Activated CD4-positive, alpha-beta memory T cell treated with anti-CD3 and anti-CD28 coated beads for 36 hours (primary cell): ENCODE results near the gene MUC20. TPM values are rescaled to one million over a fixed set of nuclear protein-coding genes. Genes with fewer than 3 reads are reported as not detected.
"Not testable (repeated sequence)": the region's sequence is repeated elsewhere in the genome, so short reads cannot be mapped to it uniquely, and the experiment has no call there.

Experiments
- CTCF ChIA-PET: fragments of 350-600 bp; sonication (Branson Sonifier 250); formaldehyde crosslinking; loops from one replicate; lab custom pipeline; 2021; ENCODE audit warnings: antibody characterized with exemption, inconsistent platforms; lab: Charles Lee
- POLR2A ChIA-PET: fragments of 350-600 bp; sonication (Branson Sonifier 250); formaldehyde crosslinking; loops from one replicate; lab custom pipeline; 2021; ENCODE audit warnings: antibody characterized with exemption; lab: Charles Lee
- DNase-seq: peaks from one replicate; pipeline ENCODE4 v3.0.0-alpha.2; 2020
- H3K27ac Mint-ChIP-seq: one replicate; pipeline ENCODE4 v1.8.0; 2021; ENCODE audit warnings: mixed read lengths
- H3K27me3 Mint-ChIP-seq: one replicate; pipeline ENCODE4 v1.8.0; 2021; ENCODE audit warnings: mixed read lengths
- H3K36me3 Mint-ChIP-seq: one replicate; pipeline ENCODE4 v1.8.0; 2021; ENCODE audit warnings: mixed read lengths
- H3K4me1 Mint-ChIP-seq: one replicate; pipeline ENCODE4 v1.8.0; 2021; ENCODE audit warnings: low read depth, mixed read lengths
- H3K4me3 Mint-ChIP-seq: one replicate; pipeline ENCODE4 v1.8.0; 2021; ENCODE audit warnings: mild to moderate bottlenecking, mixed read lengths
- H3K9me3 Mint-ChIP-seq: one replicate; pipeline ENCODE4 v1.8.0; 2021; ENCODE audit warnings: mixed read lengths
- intact Hi-C: fragments of 100-400 bp; cut with micrococcal nuclease; formaldehyde crosslinking; loops from one replicate; pipeline ENCODE4 v1.15.1; 2023
- total RNA-seq, 2 experiments: library from RNA; stranded (reverse); gene quantifications; one replicate each; pipeline ENCODE4 v1.2.3, GENCODE V29; 2021

The MUC20 gene
- total RNA-seq, 2 experiments from 2014 or later, result 0.73 to 0.78 TPM

- ChIA-PET POLR2A (no interaction called here), CTCF (no interaction called here)
- H3K27ac Mint-ChIP-seq, result no peak overlapping the region
- H3K4me3 Mint-ChIP-seq, result no peak overlapping the region
- intact Hi-C loops, result no loop called here
- no peaks in the 10 kb centered on the region for H3K9me3 Mint-ChIP-seq
- DNase-seq, result no peak
- peaks cover 6% of the 10 kb centered on the region for H3K4me1 Mint-ChIP-seq
- no peaks in the 10 kb centered on the region for H3K27me3 Mint-ChIP-seq
- H3K36me3 Mint-ChIP-seq, result peaks cover 13% of the 10 kb centered on the region
These were observed 2.8 kb upstream of the MUC20 start for GRCh38 chr3:195717852-195718476.

- H3K9me3 Mint-ChIP-seq, result no peaks in the 10 kb centered on the region
- ChIA-PET CTCF (no interaction called here), POLR2A (no interaction called here)
- DNase-seq, result no peak
- intact Hi-C loops, result no loop called here
- H3K27me3 Mint-ChIP-seq, result no peaks in the 10 kb centered on the region
- no peak overlapping the region for H3K27ac Mint-ChIP-seq
- peaks cover 13% of the 10 kb centered on the region for H3K36me3 Mint-ChIP-seq
- peaks cover 6% of the 10 kb centered on the region for H3K4me1 Mint-ChIP-seq
- no peak overlapping the region for H3K4me3 Mint-ChIP-seq
These were observed 2.2 kb upstream of the MUC20 start for GRCh38 chr3:195718477-195718984.

GRCh38 chr3:195719514-195720254 is 1.1 kb upstream of the MUC20 start:
- intact Hi-C loops, H3K27me3 Mint-ChIP-seq, H3K27ac Mint-ChIP-seq, DNase-seq, H3K9me3 Mint-ChIP-seq, POLR2A ChIA-PET, CTCF ChIA-PET, H3K4me1 Mint-ChIP-seq, H3K4me3 Mint-ChIP-seq: not testable (repeated sequence)
- H3K36me3 Mint-ChIP-seq, result peaks cover 11% of the 10 kb centered on the region

- intact Hi-C loops, CTCF ChIA-PET: not testable (repeated sequence)
These were observed 1.6 kb downstream of the MUC20 start for GRCh38 chr3:195722139-195722995.

GRCh38 chr3:195722996-195723345 is 2.2 kb downstream of the MUC20 start:
- H3K27ac Mint-ChIP-seq, H3K4me3 Mint-ChIP-seq, H3K36me3 Mint-ChIP-seq, H3K27me3 Mint-ChIP-seq, CTCF ChIA-PET, POLR2A ChIA-PET, DNase-seq, H3K4me1 Mint-ChIP-seq, intact Hi-C loops, H3K9me3 Mint-ChIP-seq: not testable (repeated sequence)

More at GRCh38 chr3:195722139-195722995, 1.6 kb downstream of the MUC20 start:
- DNase-seq, H3K27me3 Mint-ChIP-seq, H3K4me3 Mint-ChIP-seq, H3K4me1 Mint-ChIP-seq, H3K36me3 Mint-ChIP-seq, H3K9me3 Mint-ChIP-seq, POLR2A ChIA-PET, H3K27ac Mint-ChIP-seq: not testable (repeated sequence)

GRCh38 chr3:195724363-195724762 is 3.6 kb downstream of the MUC20 start:
- CTCF ChIA-PET, H3K27ac Mint-ChIP-seq, intact Hi-C loops, DNase-seq, H3K9me3 Mint-ChIP-seq, H3K4me1 Mint-ChIP-seq, H3K36me3 Mint-ChIP-seq, POLR2A ChIA-PET, H3K27me3 Mint-ChIP-seq, H3K4me3 Mint-ChIP-seq: not testable (repeated sequence)

- CTCF ChIA-PET, H3K27ac Mint-ChIP-seq, POLR2A ChIA-PET: not testable (repeated sequence)
These were observed 5.3 kb downstream of the MUC20 start for GRCh38 chr3:195725916-195726740.

GRCh38 chr3:195727606-195728195 is 6.9 kb downstream of the MUC20 start:
- H3K27me3 Mint-ChIP-seq, result no peaks in the 10 kb centered on the region
- H3K27ac Mint-ChIP-seq, result no peak overlapping the region
- DNase-seq, result no peak
- peaks cover 1% of the 10 kb centered on the region for H3K36me3 Mint-ChIP-seq
- intact Hi-C loops, result no loop called here
- H3K4me1 Mint-ChIP-seq, result no peaks in the 10 kb centered on the region
- H3K9me3 Mint-ChIP-seq, result no peaks in the 10 kb centered on the region
- CTCF ChIA-PET, result interaction anchor here (1.1 kb wide), 1 partner anchor 132 kb away, joined by 5 read pairs; no protein-coding TSS in a partner anchor
- POLR2A ChIA-PET, result no interaction called here
- H3K4me3 Mint-ChIP-seq, result no peak overlapping the region

More at GRCh38 chr3:195725916-195726740, 5.3 kb downstream of the MUC20 start:
- DNase-seq, H3K9me3 Mint-ChIP-seq, H3K36me3 Mint-ChIP-seq, H3K4me1 Mint-ChIP-seq, H3K27me3 Mint-ChIP-seq, H3K4me3 Mint-ChIP-seq, intact Hi-C loops: not testable (repeated sequence)

GRCh38 chr3:195728789-195729188 is 8.0 kb downstream of the MUC20 start:
- H3K36me3 Mint-ChIP-seq, result not testable (repeated sequence)

GRCh38 chr3:195729476-195730251 is 8.9 kb downstream of the MUC20 start:
- peaks cover 1% of the 10 kb centered on the region for H3K36me3 Mint-ChIP-seq
- H3K4me1 Mint-ChIP-seq, result no peaks in the 10 kb centered on the region
- no peak for DNase-seq
- no peak overlapping the region for H3K4me3 Mint-ChIP-seq
- intact Hi-C loops, result no loop called here
- CTCF ChIA-PET, result no interaction called here
- H3K9me3 Mint-ChIP-seq, result no peaks in the 10 kb centered on the region
- POLR2A ChIA-PET, result no interaction called here
- no peaks in the 10 kb centered on the region for H3K27me3 Mint-ChIP-seq
- no peak overlapping the region for H3K27ac Mint-ChIP-seq

More at GRCh38 chr3:195728789-195729188, 8.0 kb downstream of the MUC20 start:
- POLR2A ChIA-PET, H3K4me1 Mint-ChIP-seq, CTCF ChIA-PET, H3K27me3 Mint-ChIP-seq, H3K27ac Mint-ChIP-seq, H3K4me3 Mint-ChIP-seq, intact Hi-C loops, H3K9me3 Mint-ChIP-seq, DNase-seq: not testable (repeated sequence)
